ENCODE measurements around the gene RNF186.
"Not testable (repeated sequence)": the region's sequence is repeated elsewhere in the genome, so short reads cannot be mapped to it uniquely, and the experiment has no call there.

The RNF186 gene

GRCh38 chr1:19792237-19793002, 22.7 kb downstream of the RNF186 start:
- DNase-seq: no peak

DNA sequence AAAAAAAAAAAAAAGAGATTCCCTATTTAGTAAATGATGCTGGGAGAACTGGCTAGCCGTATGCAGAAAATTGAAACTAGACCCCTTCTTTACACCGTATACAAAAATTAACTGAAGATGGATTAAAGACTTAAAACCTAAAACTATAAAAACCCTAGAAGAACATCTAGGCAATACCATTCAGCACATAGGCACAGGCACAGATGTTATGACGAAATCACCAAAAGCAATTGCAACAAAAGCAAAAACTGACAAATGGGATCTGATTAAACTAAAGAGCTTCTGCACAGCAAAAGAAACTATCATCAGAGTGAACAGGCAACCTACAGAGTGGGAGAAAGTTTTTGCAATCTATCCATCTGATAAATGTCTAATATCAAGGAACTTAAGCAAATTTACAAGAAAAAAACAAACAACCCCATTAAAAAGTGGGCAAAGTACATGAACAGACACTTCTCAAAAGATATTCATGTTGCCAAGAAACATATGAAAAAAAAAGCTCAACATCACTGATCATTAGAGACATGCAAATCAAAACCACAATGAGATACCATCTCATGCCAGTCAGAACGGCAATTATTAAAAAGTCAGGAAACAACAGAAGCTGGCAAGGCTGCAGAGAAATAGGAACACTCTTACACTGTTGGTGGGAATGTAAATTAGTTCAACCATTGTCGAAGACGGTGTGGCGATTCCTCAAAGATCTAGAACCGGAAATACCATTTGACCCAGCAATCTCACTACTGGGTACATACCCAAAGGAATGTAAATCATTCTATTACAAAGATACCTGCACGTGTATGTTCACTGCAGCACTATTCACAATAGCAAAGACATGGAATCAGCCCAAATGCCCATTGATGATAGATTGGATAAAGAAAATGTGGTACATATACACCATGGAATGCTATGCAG, 24.8 kb downstream of the RNF186 start:
- DNase-seq: not testable (repeated sequence)

DNA sequence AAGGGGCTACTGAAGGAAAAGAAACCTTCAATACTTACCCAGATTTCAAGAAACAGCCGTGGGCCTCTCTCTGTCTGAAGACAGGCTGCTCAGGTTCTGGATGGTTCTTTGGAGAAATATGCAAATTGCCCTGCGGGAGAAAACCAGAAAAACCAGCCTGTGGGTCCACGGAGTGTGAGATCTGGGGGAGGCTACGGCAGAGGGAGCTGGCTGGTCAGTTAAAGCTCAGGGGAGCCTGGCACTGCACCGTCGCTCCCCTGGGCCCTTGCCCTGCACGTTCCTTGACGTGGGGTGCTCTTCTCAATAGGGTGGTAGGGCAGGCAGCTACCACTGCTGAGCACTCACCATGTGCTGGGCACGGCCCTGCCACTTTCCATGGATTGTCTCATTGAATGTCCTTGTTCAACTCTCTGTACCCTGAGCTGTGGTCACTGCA, 28.1 kb downstream of the RNF186 start:
- no peak for DNase-seq

- DNase-seq: no peak
These were observed 29.4 kb downstream of the RNF186 start for GRCh38 chr1:19785660-19786059.

GRCh38 chr1:19780267-19780877, 34.7 kb downstream of the RNF186 start:
- DNase-seq: no peak

GRCh38 chr1:19776933-19777332, 38.1 kb downstream of the RNF186 start:
- no peak for DNase-seq

DNA sequence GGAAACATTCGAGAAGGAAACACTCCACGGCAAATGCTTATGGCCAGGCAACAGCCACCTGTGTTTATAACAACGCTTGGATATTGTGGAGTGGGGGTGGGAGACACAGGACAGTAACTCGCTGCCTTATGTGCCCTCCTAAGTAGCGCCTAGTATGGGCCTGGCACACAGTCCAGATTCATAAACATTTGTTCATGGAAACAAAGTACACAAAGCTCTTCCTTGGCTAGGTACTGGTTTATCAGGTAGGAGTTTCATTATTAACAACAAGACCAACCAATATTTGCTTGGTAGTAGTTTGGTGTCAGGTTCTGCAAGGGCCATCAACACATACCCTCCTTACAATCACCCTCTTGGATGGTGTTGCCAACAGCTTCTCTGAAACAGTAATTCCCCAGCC, 38.8 kb downstream of the RNF186 start:
- DNase-seq: no peak

- no peak for DNase-seq
These were observed 39.3 kb downstream of the RNF186 start for GRCh38 chr1:19775831-19776230.

GRCh38 chr1:19775317-19775716, 39.8 kb downstream of the RNF186 start:
- DNase-seq: no peak

DNA sequence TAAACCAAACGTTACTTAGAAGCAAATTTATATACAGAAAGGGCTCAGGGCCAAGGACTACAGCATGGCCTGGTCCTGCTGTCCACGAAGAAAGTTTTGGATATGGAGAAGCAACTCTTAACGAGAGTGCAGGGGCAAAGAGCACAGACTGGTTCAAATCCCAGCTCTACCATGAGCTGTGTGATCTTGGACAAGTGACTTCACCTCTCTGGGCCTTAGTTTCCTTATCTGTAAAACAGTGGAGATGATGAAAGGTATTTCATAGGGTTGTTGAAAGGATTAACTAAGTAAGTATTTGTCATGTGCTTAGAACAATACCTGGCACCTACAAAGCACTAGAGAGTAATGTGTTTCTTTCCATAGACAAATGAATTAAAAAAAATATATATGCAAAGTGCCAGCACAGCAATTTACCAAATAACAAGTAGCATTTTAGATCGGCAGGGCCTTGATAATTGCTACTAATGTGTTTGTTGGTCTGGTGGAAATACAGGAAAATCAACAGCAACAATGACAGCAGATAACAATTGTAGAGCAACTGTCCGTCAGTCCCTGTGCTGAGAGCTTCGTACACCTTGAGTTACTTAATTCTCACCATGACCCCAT, 40.8 kb downstream of the RNF186 start:
- no peak for DNase-seq

DNA sequence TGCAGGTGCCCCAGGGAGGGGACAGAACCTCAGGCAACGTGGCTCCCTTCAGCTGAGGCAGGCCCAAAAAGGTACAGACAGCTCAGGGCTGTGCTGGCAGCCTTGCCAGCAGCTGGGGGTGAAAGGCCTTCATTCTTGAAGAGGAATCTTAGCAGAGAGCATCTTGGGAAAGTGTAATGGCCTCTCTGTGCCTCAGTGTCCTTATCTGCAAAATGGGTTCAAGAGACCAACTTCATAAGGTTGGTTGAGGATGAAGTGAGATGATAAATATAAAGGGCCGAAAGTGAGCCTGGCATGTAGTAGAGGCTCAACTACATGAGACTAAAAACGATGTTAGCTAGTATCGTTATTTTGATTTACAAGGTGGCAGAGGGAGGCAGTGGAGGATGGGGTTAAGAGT, 41.6 kb downstream of the RNF186 start:
- no peak for DNase-seq

DNA sequence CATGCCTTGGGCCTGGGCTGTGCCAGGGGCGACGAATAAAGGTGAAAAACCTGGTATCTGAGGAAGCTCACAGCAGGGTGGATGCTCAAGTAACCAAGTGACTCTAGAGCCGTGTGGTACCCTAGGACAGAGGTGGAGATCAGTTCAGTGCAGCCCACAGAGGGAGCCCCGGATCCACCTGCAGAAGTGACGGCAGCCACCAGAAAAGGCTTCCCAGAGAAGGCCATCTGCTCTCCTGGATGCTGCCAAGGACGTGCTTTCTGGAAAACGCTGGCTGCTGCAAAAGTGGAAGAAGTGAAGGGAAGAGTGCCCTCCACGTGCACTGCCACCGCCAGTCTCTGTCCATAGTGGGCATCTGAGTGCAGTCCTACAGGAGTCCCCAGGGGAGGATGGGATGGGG, 43.0 kb downstream of the RNF186 start:
- DNase-seq: no peak

DNA sequence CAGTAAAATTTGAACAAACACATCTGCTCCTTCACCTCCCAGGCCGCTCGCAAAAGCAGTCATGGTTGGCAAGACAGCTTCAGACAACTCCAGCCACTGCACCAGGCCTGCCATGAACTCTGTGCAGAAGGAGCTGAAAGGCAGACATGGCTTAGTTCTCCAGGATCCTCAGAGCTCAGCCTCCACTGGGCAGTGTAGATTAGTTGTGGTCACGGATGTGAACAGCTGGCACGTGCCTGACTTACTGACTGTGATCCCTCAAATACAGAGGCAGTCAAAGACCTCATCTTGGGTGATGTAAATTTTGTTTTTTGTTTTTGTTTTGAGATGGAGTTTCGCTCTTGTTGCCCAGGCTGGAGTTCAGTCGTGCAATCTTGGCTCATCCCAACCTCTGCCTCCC, 43.7 kb downstream of the RNF186 start:
- no peak for DNase-seq

DNA sequence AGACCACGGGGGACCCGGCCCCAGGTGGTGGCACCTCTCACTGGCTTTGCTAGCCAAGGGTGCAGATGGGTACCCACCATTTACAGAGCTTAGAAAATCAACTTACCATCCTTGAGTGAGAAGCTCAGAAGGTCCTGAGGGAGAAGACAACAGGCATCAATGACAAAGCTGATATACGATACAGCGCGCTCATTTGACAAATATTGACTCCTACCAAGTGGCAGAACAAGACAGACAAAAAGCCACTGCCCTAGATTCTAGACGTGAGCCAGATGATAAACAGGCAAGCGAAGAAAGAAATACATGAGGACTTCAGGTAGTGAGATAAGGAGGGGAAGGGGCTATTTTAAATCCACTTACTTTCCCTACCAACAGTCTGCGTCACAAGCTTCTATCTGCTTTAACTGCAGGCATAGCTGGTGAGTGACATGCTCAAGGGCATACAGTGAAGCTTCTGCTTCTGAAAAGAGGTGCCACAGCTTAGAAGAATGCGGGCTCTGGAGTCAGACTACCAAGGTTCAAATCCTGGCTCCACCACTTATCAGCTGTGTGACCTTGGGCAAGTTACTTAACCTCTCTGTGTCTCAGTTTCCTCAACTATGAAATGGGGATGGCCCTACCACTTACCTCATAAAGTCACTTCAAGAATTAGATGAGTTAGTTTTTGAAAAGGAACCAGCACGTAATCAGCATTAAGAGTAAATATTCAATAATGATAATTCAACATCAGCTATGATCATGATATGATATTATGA, 44.5 kb downstream of the RNF186 start:
- no peak for DNase-seq

GRCh38 chr1:19769211-19769932, 45.7 kb downstream of the RNF186 start:
- no peak for DNase-seq

GRCh38 chr1:19768353-19769210, 46.5 kb downstream of the RNF186 start:
- no peak for DNase-seq

GRCh38 chr1:19765623-19766022, 49.5 kb downstream of the RNF186 start:
- no peak for DNase-seq

DNA sequence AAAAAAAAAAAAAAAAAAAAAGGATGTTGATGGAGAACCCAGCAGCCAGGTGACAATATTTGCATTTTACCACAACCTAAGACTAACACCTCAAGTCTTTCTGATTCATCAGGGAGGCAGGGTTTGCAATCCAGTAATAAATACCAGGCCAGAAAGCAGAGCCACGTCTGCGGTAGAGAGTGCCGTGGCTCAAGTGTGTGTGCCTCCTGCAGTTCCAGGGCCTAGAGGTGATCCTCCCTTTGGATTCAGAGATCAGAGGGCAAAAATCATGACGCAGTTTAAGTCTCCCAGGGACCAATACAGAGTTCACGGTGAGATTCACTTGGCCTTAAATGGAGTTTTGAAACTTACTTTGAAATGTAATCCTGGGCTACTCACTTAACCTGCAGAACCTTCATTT, 50.2 kb downstream of the RNF186 start:
- no peak for DNase-seq
